Measurements from ENCODE around the gene KCNK10.

KCNK10 gene

GRCh38 chr14:88181072-88181471 lies 142.0 kb downstream of the KCNK10 start:
- DNase-seq, result no peak

DNA sequence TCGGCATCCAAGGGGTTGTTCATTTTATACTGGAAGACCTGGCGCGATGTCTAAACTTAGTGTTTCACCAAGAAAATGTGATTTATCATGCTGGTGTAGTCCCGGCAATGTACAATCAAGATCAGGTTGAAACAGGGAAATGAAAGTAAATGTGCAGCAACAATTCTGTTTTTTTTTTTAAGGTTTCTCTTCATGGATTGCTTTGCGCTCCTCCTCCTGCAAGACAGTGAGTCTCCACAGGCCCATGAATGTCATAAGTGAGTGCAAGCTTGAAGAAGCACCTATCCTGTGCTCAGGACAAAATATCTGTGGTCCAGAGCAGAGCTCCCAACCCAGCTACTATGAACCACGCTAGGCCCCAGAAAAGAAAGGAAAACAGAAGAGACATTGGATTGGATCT lies 143.4 kb downstream of the KCNK10 start:
- no peak for DNase-seq

- DNase-seq, result no peak
Measured at GRCh38 chr14:88170333-88170732, 152.7 kb downstream of the KCNK10 start.

GRCh38 chr14:88168498-88169165 lies 154.4 kb downstream of the KCNK10 start:
- DNase-seq, result no peak

GRCh38 chr14:88168025-88168424 lies 155.0 kb downstream of the KCNK10 start:
- no peak for DNase-seq

DNA sequence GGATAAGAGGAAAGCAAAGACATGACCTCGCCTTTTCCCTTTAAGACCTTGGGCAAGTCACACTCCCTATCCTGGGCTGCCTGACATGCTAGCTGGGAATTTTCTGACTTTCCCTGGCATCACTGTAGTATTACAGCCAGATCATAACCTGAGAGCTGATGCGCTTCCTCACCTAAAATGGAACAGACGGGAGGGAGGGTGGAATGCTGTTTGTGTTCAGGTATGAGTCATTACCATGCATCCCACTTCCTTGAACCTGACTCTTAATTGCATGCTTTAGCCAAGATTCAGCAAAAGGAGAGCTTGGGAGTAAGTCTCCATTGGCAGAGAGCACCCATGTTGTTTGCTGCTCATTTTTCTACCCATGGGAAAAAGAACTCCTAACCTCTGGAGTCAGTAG lies 156.5 kb downstream of the KCNK10 start:
- no peak for DNase-seq

DNA sequence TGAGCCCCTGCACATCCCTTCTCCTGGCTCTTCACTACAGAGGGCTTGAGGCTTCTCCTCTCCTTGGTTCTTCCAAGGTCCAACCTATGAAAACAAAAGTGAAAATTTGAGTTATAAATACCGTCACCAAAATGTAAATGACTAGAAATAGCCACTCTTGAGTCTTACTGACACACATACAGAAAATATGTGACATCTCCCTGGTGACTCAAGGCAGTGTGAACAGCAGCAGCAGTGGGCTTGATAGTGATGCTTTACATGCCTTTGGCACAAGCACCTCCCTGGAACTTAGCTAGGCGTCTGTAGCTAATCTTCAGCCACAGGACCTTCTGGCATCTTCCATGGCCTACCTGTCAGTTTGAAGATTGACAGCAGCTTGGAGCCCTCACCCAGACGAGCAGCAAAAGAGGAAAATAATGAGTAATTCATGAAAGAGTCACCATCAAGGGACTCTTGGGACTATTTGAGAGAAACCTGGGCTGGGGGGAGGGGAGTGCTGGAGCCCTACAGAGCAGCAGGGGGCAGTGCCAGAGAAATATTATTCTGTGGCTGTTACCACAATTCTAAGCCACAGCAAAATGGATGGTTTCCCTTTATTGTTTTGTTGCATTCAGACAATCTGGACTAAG lies 158.0 kb downstream of the KCNK10 start:
- DNase-seq, result no peak

DNA sequence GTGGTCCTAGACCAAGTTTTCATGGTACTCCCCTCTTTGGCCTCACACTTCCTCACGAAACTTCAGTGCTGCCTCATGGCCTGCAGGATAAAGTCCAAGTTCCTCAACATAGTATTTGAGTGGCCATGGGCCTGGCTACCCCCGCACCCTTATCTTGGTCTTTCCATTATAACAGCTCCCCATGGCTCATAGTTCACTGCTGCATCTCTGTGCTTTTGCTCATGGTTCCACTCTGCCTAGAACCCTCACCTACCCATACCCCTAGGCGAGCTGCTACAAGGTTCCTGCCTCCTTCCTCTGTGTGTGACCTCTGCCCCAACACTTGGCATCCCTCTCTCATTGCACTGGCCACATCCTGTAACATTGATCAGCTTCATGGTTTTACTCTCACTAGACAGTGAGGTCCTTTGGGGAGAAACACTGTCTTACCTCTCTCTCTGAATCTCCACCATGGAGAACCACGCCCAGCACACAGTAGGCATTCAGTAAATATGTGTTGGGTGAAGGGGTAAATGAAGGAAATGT lies 159.3 kb downstream of the KCNK10 start:
- DNase-seq, result no peak

- DNase-seq, result no peak
Measured at GRCh38 chr14:88156127-88156526, 166.9 kb downstream of the KCNK10 start.

DNA sequence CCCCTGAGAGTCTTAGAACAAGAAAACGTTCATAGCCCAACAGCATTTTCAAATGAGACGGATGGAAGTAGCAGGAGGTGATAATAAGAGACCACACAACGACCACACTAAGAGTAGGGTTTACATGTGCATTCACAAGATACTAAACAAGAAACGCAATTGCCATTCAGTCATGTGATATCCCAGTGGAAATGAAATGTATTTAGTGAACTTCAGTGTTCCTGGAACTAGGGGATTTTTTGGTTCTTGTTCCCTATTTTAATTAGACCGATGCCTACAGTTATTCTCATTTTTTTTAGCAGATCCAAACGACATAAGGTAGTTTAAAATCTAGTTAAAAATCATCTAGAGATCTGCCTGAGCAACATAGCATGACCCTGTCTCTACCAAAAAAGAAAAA lies 168.1 kb downstream of the KCNK10 start:
- DNase-seq, result no peak

GRCh38 chr14:88154321-88154720 lies 168.7 kb downstream of the KCNK10 start:
- DNase-seq, result no peak

DNA sequence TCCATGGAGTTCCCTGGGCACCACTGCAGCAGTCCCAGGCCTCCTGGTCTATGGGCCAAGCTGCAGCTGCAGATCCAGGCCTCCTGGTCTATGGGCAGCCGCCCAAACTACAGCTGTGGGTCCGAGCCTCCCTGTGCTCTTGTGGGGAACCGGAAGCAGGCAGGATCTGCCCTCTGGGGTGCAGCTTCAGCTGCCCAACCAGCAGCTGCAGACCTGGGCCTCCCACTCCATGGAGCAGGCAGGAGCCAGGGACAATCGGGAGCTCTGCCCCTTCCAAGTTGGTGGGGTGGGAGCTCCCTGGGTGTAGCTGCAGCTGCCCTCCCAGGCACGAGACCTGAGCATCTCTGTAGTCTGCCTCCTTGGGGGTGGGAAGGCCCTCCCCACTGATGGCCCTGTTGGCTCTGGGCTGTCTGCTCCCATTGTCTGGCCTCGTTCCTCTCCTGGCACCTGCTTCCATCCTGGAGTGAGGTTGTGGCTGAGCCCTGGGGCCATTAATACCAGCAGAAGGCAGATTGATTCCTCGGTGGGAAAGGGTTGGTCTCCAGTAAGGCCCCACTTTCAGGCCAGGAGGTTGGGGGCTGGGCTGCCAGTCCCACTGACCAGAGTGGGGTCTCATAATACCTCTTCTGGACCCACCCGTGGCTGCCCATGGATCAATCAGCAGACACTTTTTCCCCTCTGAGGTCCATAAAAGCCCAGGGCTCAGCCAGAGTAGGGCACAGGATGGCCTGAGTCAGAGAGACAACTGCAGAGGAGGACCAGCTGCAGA lies 176.0 kb downstream of the KCNK10 start:
- DNase-seq, result no peak

GRCh38 chr14:88143810-88144209 lies 179.3 kb downstream of the KCNK10 start:
- DNase-seq, result no peak

DNA sequence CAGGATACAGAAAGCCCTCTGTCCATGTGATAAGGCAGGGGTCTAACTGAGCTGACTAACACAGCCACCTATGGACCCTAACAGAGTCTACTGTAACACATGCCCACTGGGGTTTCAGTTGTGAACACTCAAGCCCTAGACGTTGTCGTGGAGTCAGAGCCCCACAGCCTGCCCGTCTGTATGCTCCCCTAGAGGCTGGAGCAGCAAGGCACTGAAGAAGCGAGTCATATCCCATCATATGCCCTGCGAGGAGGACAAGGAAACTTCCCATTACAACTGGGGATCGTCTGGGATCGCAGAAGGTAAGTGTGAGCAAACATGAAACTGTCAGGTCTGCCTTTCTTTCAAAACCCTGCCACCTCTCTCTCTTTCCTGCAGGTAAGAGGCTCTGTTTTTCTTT lies 180.1 kb downstream of the KCNK10 start:
- no peak for DNase-seq

GRCh38 chr14:88140874-88141273 lies 182.2 kb downstream of the KCNK10 start:
- DNase-seq, result no peak

DNA sequence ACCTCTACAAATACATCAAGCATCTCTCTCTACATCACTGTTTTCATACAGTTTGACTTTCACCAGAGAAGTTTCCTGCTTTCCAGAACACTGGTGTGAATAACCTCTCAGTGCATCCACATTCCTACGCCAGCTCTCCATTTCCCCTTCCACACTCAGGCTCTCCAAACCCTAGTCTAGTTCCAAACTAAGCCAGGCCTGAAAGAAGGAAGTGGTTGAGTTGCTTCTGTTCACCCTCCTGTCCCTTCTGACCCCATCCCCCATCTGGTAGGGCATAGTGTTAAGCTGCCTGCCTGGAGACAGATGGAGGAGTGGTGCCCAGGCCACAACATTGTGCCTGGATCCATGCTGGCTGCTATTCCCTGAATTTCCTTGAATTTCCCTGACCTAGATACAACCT lies 185.7 kb downstream of the KCNK10 start:
- DNase-seq, result no peak
